MCF 10A (cell line): ENCODE measurements around the gene TNPO1. TPM values are rescaled to one million over a fixed set of nuclear protein-coding genes. Genes with fewer than 3 reads are reported as not detected.
A peak's percentile ranks its signal among the peaks of the same experiment; 100 is the strongest.

Source experiments
- BruUV-seq: library from RNA; stranded (reverse); fragments of 400-500 nt; replicated peaks from 2 replicates; lab custom pipeline; 2021; lab: Mats Ljungman, UMichigan
- CTCF ChIA-PET: fragments of 300-600 bp; sonication (Branson Sonifier 250); formaldehyde crosslinking; extraction: SDS; loops from one replicate; lab custom pipeline; 2021; ENCODE audit warnings: antibody characterized with exemption, inconsistent platforms; lab: Yijun Ruan, JAX
- POLR2A ChIA-PET: fragments of 300-600, 350-650 bp; sonication (Branson Sonifier 250); formaldehyde crosslinking; extraction: SDS; loops from one replicate; lab custom pipeline; 2020; ENCODE audit warnings: antibody characterized with exemption, inconsistent platforms; lab: Yijun Ruan, JAX
- DNase-seq: peaks from one replicate; pipeline ENCODE4 v3.0.0-alpha.2; 2018; ENCODE audit not compliant: unreplicated experiment
- H3K27ac Mint-ChIP-seq: one replicate; pipeline ENCODE4 v1.8.0; 2022; ENCODE audit warnings: mild to moderate bottlenecking, low read depth, mixed read lengths; ENCODE audit not compliant: unreplicated experiment
- H3K27me3 Mint-ChIP-seq: one replicate; pipeline ENCODE4 v1.8.0; 2022; ENCODE audit warnings: mixed read lengths; ENCODE audit not compliant: insufficient read depth, unreplicated experiment
- H3K36me3 Mint-ChIP-seq: one replicate; pipeline ENCODE4 v1.8.0; 2022; ENCODE audit warnings: mild to moderate bottlenecking, moderate library complexity, mixed read lengths; ENCODE audit not compliant: insufficient read depth, unreplicated experiment
- H3K4me1 Mint-ChIP-seq: one replicate; pipeline ENCODE4 v1.8.0; 2022; ENCODE audit warnings: mixed read lengths; ENCODE audit not compliant: insufficient read depth, unreplicated experiment
- H3K4me3 Mint-ChIP-seq: one replicate; pipeline ENCODE4 v1.8.0; 2022; ENCODE audit warnings: mild to moderate bottlenecking, moderate library complexity, mixed read lengths; ENCODE audit not compliant: unreplicated experiment
- H3K9me3 Mint-ChIP-seq: one replicate; pipeline ENCODE4 v1.8.0; 2022; ENCODE audit warnings: mixed read lengths; ENCODE audit not compliant: unreplicated experiment
- intact Hi-C: fragments of 100-400 bp; cut with micrococcal nuclease; formaldehyde crosslinking; loops from 2 replicates; pipeline ENCODE4 v1.14.1; 2022
- total RNA-seq: library from RNA; stranded (reverse); gene quantifications from 2 replicates; pipeline ENCODE4 v1.2.3, GENCODE V29; 2022
- TF ChIP-seq, protein P1 (sequence below): fragments of 200-600 bp; IDR thresholded peaks from one replicate; pipeline ENCODE4 v1.8.0; 2022; ENCODE audit warnings: antibody characterized with exemption, mild to moderate bottlenecking; ENCODE audit not compliant: unreplicated experiment

TNPO1 gene
- total RNA-seq, 1 experiment from 2014 or later = 167 TPM

DNA sequence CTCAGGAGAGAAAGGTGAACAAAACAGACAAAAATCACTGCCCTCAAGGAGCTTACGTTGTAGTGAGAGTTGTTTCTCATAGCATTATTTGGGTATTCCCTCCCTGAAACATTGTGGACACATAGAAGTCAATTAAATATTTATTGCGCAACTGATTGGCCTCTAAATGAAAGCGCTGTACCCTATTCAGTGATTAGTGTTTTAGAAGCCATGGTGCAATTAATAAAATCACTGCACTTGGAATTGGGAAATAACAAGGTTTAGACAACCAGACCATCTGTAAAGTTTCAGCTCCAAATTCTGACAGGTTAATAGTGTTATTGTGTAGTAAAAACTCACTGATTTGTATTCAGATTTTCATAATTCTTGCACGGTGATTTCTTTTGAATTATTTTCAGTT lies 35.9 kb downstream of the TNPO1 start:
- intact Hi-C loops = no loop called here
- POLR2A ChIA-PET = interaction anchor here (0.8 to 10.0 kb wide), 4 partner anchors 8 to 241 kb away, joined by 3 to 229 read pairs (median 4); partner anchors contain the start of gene TNPO1
- Mint-ChIP-seq H3K4me3 (peak overlapping the region; percentile 7), H3K4me1 (peaks cover 17% of the 10 kb centered on the region), H3K27ac (no peak overlapping the region), H3K27me3 (no peaks in the 10 kb centered on the region), H3K9me3 (no peaks in the 10 kb centered on the region), H3K36me3 (peaks cover 75% of the 10 kb centered on the region)
- CTCF ChIA-PET = no interaction called here
- TF ChIP-seq, protein P1, sequence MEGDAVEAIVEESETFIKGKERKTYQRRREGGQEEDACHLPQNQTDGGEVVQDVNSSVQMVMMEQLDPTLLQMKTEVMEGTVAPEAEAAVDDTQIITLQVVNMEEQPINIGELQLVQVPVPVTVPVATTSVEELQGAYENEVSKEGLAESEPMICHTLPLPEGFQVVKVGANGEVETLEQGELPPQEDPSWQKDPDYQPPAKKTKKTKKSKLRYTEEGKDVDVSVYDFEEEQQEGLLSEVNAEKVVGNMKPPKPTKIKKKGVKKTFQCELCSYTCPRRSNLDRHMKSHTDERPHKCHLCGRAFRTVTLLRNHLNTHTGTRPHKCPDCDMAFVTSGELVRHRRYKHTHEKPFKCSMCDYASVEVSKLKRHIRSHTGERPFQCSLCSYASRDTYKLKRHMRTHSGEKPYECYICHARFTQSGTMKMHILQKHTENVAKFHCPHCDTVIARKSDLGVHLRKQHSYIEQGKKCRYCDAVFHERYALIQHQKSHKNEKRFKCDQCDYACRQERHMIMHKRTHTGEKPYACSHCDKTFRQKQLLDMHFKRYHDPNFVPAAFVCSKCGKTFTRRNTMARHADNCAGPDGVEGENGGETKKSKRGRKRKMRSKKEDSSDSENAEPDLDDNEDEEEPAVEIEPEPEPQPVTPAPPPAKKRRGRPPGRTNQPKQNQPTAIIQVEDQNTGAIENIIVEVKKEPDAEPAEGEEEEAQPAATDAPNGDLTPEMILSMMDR = no peak
- no peak for DNase-seq
- BruUV-seq = no TSS peak

DNA sequence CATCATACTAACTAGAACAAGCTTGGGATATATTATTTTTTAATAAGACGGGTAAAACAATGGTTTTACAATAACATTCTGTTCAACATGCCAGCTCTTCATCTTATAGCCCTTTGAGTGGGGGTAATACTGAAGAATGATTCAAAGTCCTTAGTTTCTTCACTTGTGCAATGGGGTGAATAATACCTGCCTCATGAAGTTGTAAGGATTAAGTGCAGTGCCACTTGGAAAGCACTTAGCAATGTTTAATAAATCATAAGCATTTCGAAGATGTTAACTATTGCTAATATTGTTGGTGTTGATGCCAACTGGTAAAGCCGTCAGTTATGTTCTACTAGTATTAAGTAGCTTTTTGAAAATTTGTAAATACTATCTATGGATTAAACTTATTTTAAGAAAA lies 38.0 kb downstream of the TNPO1 start:
- BruUV-seq = no TSS peak
- peaks cover 82% of the 10 kb centered on the region for H3K36me3 Mint-ChIP-seq
- H3K4me3 Mint-ChIP-seq = no peak overlapping the region
- H3K4me1 Mint-ChIP-seq = peaks cover 17% of the 10 kb centered on the region
- TF ChIP-seq, protein P1 = no peak
- peak overlapping the region; percentile 39 for H3K27ac Mint-ChIP-seq
- H3K27me3 Mint-ChIP-seq = no peaks in the 10 kb centered on the region
- ChIA-PET CTCF (interaction anchor here (0.6 kb wide), 1 partner anchor 1367 kb away, joined by 3 read pairs; no protein-coding TSS in a partner anchor), POLR2A (interaction anchor here (0.9 kb wide), 1 partner anchor 485 kb away, joined by 3 read pairs; no protein-coding TSS in a partner anchor)
- intact Hi-C loops = no loop called here
- DNase-seq = no peak
- no peaks in the 10 kb centered on the region for H3K9me3 Mint-ChIP-seq

DNA sequence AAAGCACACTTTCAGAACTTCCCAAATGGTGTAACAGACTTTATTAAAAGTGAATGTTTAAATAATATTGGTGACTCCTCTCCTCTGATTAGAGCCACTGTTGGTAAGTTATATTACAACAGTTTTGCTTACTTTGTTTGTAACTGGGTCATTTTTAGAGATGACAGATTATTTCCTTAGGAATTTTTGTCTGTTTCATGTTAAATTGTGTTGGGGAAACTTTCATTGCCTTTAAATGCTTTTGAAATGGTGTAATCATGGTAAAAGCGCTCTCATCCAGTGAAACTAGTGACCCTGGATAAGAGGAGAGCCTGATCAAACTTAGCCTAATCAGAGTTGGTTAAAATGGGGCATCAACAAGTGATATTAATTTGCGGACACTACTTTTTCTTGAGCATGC lies 39.4 kb downstream of the TNPO1 start:
- intact Hi-C loops = no loop called here
- peaks cover 86% of the 10 kb centered on the region for H3K36me3 Mint-ChIP-seq
- no TSS peak for BruUV-seq
- TF ChIP-seq, protein P1 = no peak
- H3K9me3 Mint-ChIP-seq = no peaks in the 10 kb centered on the region
- DNase-seq = no peak
- ChIA-PET CTCF (interaction anchor here (0.6 kb wide), 1 partner anchor 38 kb away, joined by 3 read pairs; no protein-coding TSS in a partner anchor), POLR2A (no interaction called here)
- H3K4me3 Mint-ChIP-seq = no peak overlapping the region
- H3K27me3 Mint-ChIP-seq = no peaks in the 10 kb centered on the region
- H3K4me1 Mint-ChIP-seq = peaks cover 17% of the 10 kb centered on the region
- H3K27ac Mint-ChIP-seq = no peak overlapping the region

DNA sequence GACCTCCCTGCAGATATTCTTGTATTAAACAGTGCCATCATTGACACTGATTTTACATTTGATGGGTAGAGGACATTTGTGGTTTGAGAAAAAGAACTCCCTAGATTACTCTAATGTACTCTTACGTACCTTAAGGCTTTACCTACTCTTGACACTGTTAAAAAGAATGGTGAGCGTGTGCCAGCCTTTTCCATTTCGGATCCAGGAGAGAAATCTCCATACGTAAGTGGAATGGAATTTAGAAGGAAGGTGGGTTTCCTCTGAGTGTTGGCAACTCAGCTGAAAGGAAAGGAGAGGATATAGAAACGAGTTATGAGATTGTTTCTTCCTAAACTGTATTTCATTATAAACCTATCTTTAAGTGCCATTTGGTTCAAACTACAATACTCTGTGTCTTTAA lies 40.9 kb downstream of the TNPO1 start:
- TF ChIP-seq, protein P1 = no peak
- H3K36me3 Mint-ChIP-seq = peaks cover 91% of the 10 kb centered on the region
- BruUV-seq = no TSS peak
- H3K4me1 Mint-ChIP-seq = peaks cover 17% of the 10 kb centered on the region
- H3K27ac Mint-ChIP-seq = no peak overlapping the region
- intact Hi-C loops = no loop called here
- CTCF ChIA-PET = interaction anchor here (0.5 to 1.1 kb wide), 2 partner anchors 8 to 413 kb away, joined by 3 to 4 read pairs; no protein-coding TSS in a partner anchor
- DNase-seq = no peak
- H3K9me3 Mint-ChIP-seq = no peaks in the 10 kb centered on the region
- POLR2A ChIA-PET = interaction anchor here (1.2 to 1.5 kb wide), 2 partner anchors 9 to 204 kb away, joined by 3 to 11 read pairs; no protein-coding TSS in a partner anchor
- H3K4me3 Mint-ChIP-seq = no peak overlapping the region
- H3K27me3 Mint-ChIP-seq = no peaks in the 10 kb centered on the region
